Loucy (cell line): ENCODE measurements around the gene SORCS1.

ENCODE experiments used
- H2AFZ ChIP-seq: fragments of 200-600 bp; sonication (generic); 2 replicates; pipeline ENCODE4 v1.6.0; 2016; ENCODE audit warnings: antibody characterized with exemption, mild to moderate bottlenecking, low read length, moderate library complexity
- H3F3A ChIP-seq: fragments of 200-600 bp; 2 replicates; pipeline ENCODE4 v1.6.0; 2016; ENCODE audit warnings: antibody characterized with exemption, low read depth, mild to moderate bottlenecking
- H3K27me3 ChIP-seq: fragments of 200-600 bp; sonication (generic); 2 replicates; pipeline ENCODE4 v1.6.1; 2014; ENCODE audit warnings: low read length, mild to moderate bottlenecking; ENCODE audit not compliant: insufficient read depth, poor library complexity, severe bottlenecking
- H3K36me3 ChIP-seq: fragments of 200-600 bp; sonication (generic); 2 replicates; pipeline ENCODE4 v1.6.1; 2016; ENCODE audit warnings: low read length; ENCODE audit not compliant: insufficient read depth
- H3K4me1 ChIP-seq: fragments of 200-600 bp; sonication (generic); 2 replicates; pipeline ENCODE4 v1.5.1; 2014; ENCODE audit warnings: low read length, mild to moderate bottlenecking; ENCODE audit not compliant: insufficient read depth, poor library complexity, severe bottlenecking
- H3K4me2 ChIP-seq: fragments of 200-600 bp; sonication (generic); 2 replicates; pipeline ENCODE4 v1.6.0; 2014; ENCODE audit warnings: antibody characterized with exemption, low read length, low read depth, mild to moderate bottlenecking; ENCODE audit not compliant: poor library complexity, severe bottlenecking
- H3K4me3 ChIP-seq: fragments of 200-600 bp; sonication (generic); 2 replicates; pipeline ENCODE4 v1.5.1; 2014; ENCODE audit warnings: low read length, mild to moderate bottlenecking, mixed read lengths; ENCODE audit not compliant: poor library complexity, severe bottlenecking
- H3K79me2 ChIP-seq: fragments of 200-600 bp; sonication (generic); 2 replicates; pipeline ENCODE4 v1.6.1; 2014; ENCODE audit warnings: low read length; ENCODE audit not compliant: insufficient read depth
- H3K9ac ChIP-seq: fragments of 200-600 bp; sonication (generic); 2 replicates; pipeline ENCODE4 v1.6.0; 2014; ENCODE audit warnings: mild to moderate bottlenecking, low read depth, low read length, moderate library complexity; ENCODE audit not compliant: poor library complexity, severe bottlenecking
- H3K9me2 ChIP-seq: fragments of 200-600 bp; sonication (generic); replicated peaks from 2 replicates; pipeline ENCODE4 v1.6.1; 2016; ENCODE audit warnings: low read depth, low read length, mixed read lengths
- H3K9me3 ChIP-seq: fragments of 200-600 bp; sonication (generic); 2 replicates; pipeline ENCODE4 v1.6.1; 2014; ENCODE audit warnings: mild to moderate bottlenecking, antibody characterized with exemption, low read length, low read depth; ENCODE audit not compliant: insufficient read depth
- H4K20me1 ChIP-seq: fragments of 200-600 bp; sonication (generic); 2 replicates; pipeline ENCODE4 v1.6.0; 2014; ENCODE audit warnings: antibody characterized with exemption, low read length, mild to moderate bottlenecking; ENCODE audit not compliant: insufficient read depth, poor library complexity, severe bottlenecking
- EZH2phosphoT487 ChIP-seq: fragments of 200-600 bp; IDR thresholded peaks from 2 replicates; pipeline ENCODE4 v1.6.1; 2018; ENCODE audit warnings: antibody characterized with exemption, mild to moderate bottlenecking, moderate library complexity, borderline replicate concordance
- TF ChIP-seq, protein P1 (sequence below): fragments of 200-600 bp; sonication (generic); conservative IDR thresholded peaks from 2 replicates; pipeline ENCODE4 v1.5.1; 2014; ENCODE audit warnings: mild to moderate bottlenecking, antibody characterized with exemption, low read length

The SORCS1 gene

DNA sequence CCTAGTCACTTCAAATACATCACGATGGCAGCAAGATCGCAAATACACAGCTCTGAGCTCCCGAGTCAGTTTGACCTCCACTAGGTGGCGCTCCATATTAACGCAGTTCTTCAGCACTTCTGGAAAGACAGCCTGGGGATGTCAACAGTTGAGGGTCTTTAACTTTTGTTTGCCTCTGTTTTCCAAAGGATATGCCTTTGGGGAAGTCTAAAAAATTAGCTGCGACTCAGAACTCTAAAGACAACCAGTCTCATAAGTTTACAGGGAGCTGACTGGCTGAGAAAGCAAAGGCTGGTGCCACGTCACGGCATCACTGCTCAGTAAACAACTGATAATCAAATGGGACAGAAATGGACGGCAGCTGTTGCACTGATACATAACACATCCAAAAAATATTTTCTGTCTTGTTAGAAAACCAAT lies 458.8 kb downstream of the SORCS1 start:
- Histone ChIP-seq H3K4me1 (no peaks in the 10 kb centered on the region), H3K4me3 (no peak overlapping the region), H3K9ac (no peak overlapping the region), H3K4me2 (no peak overlapping the region), H3F3A (no peaks in the 10 kb centered on the region), H3K27me3 (no peaks in the 10 kb centered on the region), H2AFZ (peak overlapping the region; percentile 79), H4K20me1 (no peaks in the 10 kb centered on the region), H3K36me3 (no peaks in the 10 kb centered on the region), H3K79me2 (no peaks in the 10 kb centered on the region), H3K9me3 (no peaks in the 10 kb centered on the region), H3K9me2 (no peaks in the 10 kb centered on the region)
- TF ChIP-seq EZH2phosphoT487, result no peak
- TF ChIP-seq, protein P1, sequence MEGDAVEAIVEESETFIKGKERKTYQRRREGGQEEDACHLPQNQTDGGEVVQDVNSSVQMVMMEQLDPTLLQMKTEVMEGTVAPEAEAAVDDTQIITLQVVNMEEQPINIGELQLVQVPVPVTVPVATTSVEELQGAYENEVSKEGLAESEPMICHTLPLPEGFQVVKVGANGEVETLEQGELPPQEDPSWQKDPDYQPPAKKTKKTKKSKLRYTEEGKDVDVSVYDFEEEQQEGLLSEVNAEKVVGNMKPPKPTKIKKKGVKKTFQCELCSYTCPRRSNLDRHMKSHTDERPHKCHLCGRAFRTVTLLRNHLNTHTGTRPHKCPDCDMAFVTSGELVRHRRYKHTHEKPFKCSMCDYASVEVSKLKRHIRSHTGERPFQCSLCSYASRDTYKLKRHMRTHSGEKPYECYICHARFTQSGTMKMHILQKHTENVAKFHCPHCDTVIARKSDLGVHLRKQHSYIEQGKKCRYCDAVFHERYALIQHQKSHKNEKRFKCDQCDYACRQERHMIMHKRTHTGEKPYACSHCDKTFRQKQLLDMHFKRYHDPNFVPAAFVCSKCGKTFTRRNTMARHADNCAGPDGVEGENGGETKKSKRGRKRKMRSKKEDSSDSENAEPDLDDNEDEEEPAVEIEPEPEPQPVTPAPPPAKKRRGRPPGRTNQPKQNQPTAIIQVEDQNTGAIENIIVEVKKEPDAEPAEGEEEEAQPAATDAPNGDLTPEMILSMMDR, result peak; percentile 96

DNA sequence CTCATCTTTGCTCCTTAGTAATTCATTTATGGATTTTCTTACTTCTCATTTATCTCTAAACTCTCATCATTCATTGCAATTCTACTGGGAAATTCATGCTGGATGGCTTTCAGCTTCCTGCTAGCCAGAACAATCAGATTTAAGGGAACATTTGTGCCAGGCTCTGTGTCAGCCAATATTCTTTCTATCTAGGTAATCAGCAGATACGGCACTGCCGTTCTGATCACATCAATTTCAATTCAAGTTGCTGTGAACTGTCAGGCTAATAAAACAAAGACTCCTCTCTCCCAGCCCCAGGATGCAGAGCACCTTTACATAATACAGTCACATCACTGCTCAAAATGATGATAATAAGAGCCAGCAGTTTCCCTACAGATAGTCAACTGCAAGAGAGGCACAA lies 468.3 kb downstream of the SORCS1 start:
- Histone ChIP-seq H4K20me1 (no peaks in the 10 kb centered on the region), H3K9ac (no peak overlapping the region), H3K4me3 (no peak overlapping the region), H3K4me1 (peaks cover 5% of the 10 kb centered on the region), H2AFZ (no peak overlapping the region), H3K9me2 (no peaks in the 10 kb centered on the region), H3K36me3 (no peaks in the 10 kb centered on the region), H3K27me3 (no peaks in the 10 kb centered on the region), H3K9me3 (no peaks in the 10 kb centered on the region), H3K79me2 (no peaks in the 10 kb centered on the region), H3K4me2 (no peak overlapping the region), H3F3A (no peaks in the 10 kb centered on the region)
- TF ChIP-seq, protein P1, result no peak
- no peak for TF ChIP-seq EZH2phosphoT487

DNA sequence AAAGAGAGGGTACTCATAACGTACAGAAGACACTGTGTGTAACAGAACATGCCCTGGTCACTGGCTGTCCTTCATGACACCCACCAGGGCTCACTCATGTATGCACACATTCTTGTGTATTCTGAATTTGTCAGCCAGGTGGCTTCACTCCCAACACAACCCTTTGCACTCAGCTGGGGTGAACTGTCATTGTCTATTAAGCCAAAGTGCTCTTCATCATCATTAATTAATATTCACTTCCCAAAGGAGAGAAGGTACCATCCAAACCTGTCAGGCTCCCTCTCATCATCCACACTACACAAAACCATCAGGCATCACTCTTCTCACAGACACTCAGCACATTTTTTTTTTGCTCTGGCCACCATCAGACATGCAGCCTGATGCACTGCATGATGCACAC lies 469.8 kb downstream of the SORCS1 start:
- no peaks in the 10 kb centered on the region for H4K20me1 ChIP-seq
- TF ChIP-seq, protein P1, result no peak
- TF ChIP-seq EZH2phosphoT487, result no peak
- peaks cover 5% of the 10 kb centered on the region for H3K4me1 ChIP-seq
- H3K4me2 ChIP-seq, result no peak overlapping the region
- no peak overlapping the region for H3K9ac ChIP-seq
- H3K9me3 ChIP-seq, result no peaks in the 10 kb centered on the region
- H3K79me2 ChIP-seq, result no peaks in the 10 kb centered on the region
- no peak overlapping the region for H3K4me3 ChIP-seq
- no peak overlapping the region for H2AFZ ChIP-seq
- H3F3A ChIP-seq, result no peaks in the 10 kb centered on the region
- H3K36me3 ChIP-seq, result no peaks in the 10 kb centered on the region
- no peaks in the 10 kb centered on the region for H3K9me2 ChIP-seq
- H3K27me3 ChIP-seq, result no peaks in the 10 kb centered on the region
